Measurements from ENCODE around the gene CCDC57.

- TF ChIP-seq CTCF (IDR thresholded peaks at IDR 0.05) (no peak), EP300 (IDR thresholded peaks at IDR 0.05; ENCODE audit: low read depth) (no peak), POLR2AphosphoS5 (IDR thresholded peaks at IDR 0.05) (no peak)
These were observed 83.5 kb downstream of the CCDC57 start for GRCh38 chr17:82129095-82129494.

Data from transverse colon (tissue), 4 donors.